ENCODE measurements around the gene BTG1.
"Not testable (repeated sequence)": the region's sequence is repeated elsewhere in the genome, so short reads cannot be mapped to it uniquely, and the experiment has no call there.

BTG1 gene

DNA sequence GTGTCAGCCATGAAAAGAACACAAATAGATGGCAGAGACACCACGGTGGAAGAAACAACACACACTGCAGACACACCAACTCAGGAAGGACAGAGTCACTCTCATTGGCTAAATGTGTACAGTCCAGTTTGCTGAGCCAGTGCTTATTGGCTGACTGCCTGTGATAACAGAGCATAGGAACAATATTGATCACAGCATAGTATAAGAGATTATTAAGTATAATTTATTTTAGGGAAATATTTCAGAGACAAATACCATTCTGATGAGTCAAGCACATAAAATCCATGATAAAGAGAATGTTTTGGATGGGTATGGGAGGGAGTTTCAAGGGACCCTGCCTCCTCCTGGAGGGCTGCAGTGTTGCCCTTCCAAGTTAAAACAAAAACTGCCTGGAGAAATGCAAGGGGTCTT, 50.9 kb downstream of the BTG1 start:
- DNase-seq, result no peak

GRCh38 chr12:92094301-92094700, 51.3 kb downstream of the BTG1 start:
- DNase-seq, result not testable (repeated sequence)
